GM21390 (cell line): ENCODE measurements around the gene GRIK3.

Experiments
- ATAC-seq: cut with Tn5 transposase; IDR thresholded peaks from one replicate; pipeline ENCODE4 v1.9.1; 2021; ENCODE audit not compliant: unreplicated experiment

Gene GRIK3

DNA sequence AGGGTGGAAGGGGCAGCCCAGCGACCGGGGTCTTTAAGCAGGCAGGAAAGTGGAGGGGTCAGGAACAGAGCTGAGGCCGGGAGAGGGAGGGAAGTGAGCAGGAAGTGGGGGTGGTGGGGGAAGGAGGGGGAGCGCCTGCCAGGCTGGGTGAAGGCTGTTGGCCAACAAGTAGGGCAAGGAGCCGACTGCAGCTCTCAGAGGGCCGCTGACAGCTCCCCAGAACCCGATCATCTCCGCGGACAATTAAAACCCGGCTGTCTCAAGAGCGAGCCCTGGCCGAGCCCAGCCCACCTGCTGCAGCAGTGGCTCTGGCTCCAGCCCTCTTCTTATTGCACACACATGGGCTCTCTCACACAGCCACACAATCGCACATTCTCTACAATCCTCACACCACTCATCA lies 51.6 kb downstream of the GRIK3 start:
- ATAC-seq: no peak

DNA sequence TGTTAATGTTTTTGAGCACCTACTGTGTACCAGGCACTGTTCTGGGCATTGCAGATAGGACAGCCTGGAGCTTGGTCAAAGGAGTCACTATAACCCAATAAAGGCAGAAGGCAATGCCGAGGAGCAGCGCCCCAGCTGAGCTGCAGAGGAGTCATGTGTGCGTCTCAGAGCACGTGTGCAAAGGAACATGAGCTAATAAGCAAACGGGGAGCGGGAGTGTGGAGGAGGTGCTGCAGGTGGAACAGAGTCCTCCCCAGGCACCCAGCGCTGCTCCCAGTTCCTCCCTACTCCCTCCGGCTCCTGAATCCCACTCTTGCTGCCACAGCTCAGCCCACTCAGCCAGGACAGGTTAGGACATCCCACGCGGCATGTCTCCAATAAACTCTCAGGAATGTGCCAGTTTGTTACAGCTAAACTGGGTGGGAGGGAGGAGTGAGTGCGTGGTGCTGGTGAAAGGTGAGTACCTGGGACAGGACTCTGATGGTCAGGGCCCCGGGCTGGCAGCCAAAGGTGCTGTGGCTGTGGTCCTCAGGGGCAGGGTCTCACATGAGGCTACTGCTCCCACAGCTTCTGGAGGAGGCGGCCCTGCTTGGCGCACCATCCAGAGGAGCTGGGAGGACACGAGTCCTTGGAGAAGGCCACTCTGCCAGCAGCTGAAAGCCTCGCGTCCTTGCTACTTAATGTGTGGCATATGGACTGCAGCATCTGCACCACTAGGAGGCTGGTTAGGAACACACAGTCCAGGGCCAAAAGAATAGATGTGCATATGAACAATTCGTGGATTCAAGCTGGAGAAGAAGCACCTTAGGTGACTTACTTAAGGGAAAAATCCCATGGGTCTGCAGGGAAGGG lies 52.3 kb downstream of the GRIK3 start:
- no peak for ATAC-seq

DNA sequence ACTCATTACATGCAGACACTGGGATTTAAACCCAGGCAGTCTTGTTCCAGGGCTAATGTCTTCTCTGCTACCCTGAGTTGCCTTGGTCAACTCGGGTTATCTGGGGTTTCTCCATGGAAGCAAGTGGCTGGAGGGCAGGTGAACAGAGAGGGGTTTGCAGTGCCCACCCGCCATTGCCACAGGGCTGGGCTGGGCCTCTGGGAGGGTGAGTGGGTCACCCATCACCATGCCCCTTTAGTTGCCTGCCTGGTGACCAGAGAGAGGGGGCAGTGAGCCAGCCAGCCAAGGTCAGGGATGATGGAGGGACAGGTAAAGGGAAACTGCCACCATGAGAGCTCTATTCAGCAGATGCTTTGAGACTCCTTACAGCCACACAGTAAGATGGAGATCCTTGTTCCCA lies 53.2 kb downstream of the GRIK3 start:
- no peak for ATAC-seq

DNA sequence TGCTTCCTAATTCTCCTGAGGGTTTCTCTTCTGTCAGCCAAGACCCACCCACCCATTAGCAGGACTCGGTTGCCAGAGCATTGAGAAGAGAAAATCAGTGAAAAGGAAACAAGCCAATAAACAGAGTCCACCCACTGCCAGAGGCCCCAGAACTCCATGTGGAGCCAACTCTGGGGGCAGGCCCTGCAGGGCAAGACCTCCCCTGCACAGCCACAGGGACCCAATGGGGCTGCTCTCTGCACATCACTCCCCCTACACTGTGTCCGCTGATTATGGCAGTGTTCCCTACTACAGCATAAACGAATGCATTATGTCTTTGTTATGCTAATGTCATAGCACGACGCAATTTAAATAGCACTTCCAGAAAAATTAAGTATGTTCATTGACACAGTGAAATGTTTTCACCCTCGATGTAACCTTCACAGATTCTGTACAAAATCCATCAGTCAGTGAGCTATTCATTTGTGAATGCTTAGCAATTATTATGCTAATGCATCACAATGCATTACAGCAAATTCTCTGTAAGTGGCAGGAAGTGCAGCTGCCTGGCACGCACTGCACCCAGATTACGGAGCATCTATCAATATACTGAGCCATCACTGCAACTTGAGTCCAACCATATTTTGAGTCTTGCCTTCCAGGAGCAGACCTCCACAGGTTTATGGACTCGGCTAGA lies 56.4 kb downstream of the GRIK3 start:
- no peak for ATAC-seq

DNA sequence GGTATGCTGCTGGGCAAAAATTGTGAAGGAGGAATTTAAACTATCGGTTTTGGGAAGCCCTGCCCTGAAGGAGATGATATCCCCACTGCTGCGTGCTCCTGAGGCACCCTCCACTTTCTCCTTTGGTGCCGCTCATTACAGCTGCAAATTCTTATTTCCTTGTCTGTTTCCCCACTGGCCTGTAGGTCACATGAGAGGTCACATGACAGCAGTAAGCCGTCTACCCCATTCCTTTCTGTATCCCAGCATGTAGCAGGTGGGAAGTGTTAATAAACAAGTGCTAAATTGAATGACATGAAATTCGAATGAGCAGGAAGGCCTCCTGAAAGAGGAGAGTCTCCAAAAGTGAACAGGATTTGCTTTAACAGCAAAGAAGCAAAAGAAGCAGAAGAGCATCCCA lies 58.7 kb downstream of the GRIK3 start:
- no peak for ATAC-seq

DNA sequence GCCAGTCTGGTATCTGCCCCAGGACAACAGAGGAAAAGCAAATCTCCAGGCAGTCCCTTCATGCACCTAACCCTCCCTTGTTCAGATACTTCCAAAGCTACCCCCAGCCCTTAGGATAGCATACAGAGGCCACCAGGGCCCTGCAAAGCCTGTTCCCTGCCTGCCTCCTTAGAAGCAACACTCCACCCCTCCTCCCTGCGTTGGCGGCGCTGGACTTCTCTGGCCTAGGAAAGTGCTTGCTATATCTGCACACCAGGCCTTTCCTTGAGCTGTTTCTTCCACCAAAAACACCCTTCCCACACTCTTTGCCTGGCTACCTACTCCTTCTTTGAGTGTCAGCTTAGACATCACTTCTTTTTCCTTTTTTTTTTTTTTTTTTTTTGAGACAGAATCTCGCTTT lies 61.3 kb downstream of the GRIK3 start:
- ATAC-seq: no peak

DNA sequence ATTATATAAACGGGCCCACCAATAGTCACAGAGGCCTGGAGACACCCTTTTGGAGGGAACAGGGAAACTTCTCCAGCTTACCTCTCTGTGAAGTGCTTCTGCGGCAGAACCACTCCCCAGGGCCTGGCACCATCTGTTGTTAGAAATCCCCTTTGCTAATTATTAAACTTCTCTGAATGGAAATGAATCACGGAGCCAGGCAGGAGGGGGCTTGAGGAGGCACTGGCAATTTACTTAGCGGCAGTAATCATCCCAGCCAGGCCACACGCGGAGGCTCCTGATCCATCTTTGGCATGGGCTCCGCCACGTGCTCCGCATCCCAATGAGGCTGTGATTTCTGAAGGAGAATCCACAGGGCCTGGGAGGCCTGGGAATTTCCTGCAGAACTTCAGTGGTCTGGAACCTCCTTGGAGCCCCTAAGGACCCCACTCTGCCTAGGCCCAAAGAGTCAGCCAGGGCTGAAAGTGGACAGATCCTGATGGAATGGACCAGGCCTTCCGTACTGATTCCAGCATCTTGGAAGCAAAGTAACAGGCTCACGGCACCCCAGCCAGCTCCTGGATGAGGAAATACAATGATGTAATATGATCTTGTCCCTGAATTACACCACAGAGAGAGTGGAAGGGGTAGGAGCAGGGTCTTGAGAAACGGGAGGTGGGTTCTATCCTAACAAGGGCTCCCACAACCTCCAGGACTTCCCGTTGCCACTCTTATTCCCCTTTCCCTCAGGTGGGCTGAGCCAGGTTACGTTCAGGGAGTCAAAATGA lies 62.3 kb downstream of the GRIK3 start:
- no peak for ATAC-seq

DNA sequence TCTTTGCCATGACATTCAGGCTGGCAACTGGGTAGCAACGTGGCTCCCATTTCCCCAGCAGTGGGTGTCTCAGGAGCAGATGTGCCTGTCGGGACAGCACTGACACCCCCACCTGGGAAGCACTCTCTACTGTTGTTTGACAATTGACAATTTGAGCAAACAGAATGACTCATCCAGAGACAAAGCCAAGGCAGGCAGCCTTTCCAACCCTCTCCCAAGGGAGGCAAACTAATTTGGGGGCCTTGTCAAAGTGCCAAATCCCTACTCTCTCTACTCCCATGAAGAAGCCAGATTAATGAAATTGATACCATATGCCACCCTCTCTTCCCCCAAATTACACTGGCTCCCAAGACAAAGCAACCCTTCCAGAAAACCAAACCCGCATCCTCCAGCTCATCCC lies 65.6 kb downstream of the GRIK3 start:
- ATAC-seq: no peak

DNA sequence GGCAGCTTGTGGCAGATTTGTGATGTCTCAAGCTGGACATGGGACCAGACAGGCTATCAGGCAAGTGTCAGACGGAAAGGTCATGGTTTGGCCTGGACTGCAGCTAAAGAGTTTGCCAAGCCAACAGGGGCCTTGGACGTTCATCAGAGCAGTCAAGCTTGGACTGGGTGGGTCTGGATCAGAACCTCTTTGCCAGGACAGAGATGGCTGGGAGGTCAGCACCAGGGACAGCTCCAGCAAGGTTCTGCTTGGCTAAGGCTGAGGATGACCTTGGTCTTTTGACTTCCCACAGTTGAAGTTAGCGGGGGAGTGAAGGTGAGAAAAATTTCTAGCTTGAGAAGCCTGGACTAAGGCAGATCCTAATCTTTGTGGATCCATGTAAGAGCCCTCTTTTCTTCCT lies 68.1 kb downstream of the GRIK3 start:
- ATAC-seq: no peak

DNA sequence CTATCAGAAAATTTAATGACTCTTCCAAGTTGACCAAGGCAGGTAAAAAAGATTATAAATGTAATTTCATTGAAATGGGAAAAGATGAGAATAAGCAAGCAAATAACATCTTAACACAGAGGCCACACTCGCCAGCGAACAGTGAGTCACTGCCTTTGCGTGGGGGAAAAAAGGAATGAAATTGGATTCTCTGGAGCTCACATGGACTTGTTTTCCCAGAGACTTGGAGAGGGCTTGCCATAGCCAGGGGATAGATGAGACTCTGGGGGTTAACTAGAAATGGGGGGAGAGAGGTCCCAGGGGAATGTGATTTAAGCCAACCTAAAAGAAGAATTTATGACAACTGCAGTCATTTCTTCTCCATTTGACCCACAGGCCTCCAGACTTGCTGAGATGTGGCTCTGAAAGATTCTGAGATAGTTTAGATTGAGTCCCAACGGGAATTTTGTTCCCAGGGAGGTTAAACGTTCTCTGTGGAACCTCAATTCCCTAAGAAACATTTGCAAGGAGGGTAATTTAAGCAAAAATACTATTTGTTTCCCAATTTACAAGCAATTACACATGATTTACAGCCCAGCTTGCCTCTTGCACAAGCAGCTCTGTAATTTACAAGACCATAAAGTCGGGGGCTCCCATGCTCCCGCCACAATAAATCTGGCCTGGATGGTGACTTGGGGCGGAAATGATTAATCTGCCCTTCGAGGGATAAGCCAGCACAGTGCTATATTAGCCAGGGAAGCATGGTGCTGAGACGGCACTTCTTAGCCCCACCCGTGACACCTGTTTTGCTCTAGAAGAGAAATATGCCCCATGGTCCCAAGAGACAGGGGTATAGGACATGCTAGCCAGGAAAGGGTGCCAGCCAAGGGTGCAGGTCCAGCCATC lies 68.8 kb downstream of the GRIK3 start:
- ATAC-seq: no peak

DNA sequence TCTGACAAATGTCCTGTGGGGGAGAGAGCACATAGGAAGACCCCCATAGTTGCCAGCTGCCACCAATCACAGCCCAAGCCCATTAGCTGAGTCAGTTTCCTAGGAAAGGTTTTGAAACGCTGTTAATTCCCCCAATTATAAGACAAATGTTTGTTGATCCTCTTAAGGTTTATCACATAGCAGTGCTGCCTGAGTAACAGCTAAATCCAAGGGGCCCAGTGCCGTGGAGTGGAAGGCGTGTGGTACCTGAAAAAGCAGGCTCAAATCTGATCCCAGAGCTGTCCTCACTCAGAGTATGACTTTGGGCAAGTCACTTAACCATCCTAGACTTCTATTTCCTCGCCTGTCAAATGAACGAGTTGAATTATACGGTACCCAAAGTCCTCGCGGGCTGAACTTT lies 69.5 kb downstream of the GRIK3 start:
- ATAC-seq: no peak

DNA sequence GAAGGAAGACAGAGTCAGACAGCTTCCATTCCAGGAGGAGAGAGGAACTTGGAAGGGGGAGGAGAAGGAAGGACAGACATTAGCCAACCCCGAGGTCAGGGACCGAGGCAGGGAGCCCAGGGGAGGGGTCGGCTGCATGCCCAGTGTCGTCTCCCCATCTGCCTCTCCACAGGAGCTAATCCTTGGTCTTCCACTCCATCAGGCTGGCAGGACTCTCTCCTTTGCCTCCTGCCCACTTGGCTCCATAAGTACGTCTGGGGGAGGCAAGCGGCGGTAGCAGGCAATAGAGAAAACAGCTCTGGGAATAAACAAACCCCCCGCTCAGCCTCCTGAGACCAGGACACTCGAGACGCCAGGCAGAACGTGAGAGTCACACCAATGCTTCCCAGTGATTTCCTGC lies 71.3 kb downstream of the GRIK3 start:
- no peak for ATAC-seq

DNA sequence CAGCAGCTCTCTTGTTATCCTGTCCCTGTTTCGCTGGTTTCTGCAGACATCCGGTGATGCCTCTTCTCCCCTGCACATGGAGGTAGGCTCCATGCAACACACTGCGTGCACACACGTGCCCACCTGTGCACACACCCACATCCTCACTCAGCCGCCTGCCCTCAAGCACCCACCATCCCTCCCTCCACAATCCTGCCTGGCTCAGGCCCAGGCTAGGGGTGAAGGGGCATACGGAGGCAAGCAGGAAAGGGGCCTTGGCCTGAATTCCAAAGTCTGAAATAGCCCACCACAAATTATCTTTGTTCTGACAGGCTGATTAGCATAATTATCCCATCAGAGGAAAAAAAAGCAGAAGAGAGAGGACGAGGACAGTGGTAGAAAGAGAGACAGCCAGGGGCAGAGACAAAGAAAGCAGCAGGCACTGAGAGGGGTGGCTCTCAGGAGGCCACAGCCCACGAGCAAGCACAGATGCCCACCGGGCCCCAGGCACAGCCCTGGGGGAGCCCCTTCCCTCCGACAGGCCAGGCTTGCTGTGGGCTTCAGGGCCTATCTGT lies 73.2 kb downstream of the GRIK3 start:
- no peak for ATAC-seq

DNA sequence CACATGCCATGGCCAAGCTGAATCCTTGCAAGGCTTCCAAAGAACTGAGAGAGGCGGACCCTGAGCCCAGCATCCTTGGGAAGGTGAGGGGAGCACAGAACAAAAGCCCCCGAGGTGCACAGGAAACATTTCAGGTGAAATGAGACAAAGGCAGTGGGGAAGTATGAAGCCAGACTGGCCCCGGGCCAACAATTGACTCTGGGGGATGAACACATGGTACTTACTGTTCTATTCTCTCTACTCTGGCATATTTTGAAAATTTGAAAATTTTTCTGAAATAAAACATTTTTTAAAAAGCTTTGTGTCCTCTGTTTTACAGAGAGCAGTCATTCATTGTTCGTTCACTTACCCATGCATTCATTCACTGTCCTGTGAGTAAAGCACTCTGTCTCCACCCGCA lies 77.7 kb downstream of the GRIK3 start:
- no peak for ATAC-seq

DNA sequence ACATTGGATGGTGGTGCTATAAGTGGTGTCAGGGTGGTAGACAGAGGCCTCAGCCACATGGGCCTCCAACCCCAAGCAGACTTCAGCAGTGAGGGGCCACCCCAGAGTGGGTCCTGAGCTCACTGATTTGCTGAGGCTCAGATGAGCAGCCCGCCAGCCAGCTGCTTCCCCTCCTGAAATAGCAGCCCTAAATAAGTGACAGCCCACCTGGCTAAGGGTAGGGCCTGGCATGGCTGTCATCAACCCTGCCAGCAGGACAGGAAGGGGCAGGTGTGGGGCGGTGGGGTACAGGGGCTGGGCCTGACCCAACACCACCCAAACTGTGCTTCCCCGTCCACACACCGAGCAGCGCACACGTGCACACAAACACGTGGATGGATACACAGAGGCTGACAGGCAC lies 79.3 kb downstream of the GRIK3 start:
- ATAC-seq: no peak

DNA sequence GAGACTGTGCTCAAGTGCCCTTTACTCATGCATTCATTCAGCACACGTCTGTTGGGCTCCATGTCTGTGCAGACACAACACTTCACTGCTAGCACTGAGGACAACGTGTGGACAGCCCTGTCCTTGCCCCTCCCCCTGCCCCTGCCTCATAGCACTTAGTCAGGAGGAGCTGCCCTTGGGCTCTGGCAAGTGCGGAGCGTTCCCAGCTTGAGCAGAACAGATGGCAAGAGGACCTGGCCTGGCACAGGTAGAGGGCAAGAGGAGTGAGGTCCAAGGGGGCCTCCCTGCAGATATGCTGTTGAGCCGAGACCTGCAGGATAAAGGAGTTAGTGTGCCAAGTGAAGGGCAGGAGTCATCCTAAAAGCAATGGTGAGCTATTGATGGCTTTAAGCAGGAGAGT lies 81.3 kb downstream of the GRIK3 start:
- no peak for ATAC-seq

DNA sequence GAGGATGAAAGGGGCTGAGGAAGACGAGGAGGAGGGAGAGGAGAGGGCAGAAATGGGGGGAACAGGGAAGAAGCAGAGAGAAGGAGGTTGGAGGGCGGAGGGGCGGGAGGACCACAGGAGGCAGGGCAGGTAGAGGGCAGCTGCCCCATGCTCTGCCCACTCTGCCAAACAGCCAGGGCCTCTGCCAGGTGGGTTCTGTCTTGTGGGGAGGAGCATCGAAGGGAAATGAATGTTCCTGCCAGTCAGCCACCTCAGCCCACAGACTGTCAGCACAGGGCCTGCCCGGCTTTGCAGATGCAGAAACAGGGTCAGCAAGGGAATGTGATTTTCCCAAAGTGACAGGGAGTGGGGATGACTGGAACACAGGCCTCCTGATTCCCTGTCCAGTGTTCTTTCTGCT lies 82.6 kb downstream of the GRIK3 start:
- no peak for ATAC-seq

DNA sequence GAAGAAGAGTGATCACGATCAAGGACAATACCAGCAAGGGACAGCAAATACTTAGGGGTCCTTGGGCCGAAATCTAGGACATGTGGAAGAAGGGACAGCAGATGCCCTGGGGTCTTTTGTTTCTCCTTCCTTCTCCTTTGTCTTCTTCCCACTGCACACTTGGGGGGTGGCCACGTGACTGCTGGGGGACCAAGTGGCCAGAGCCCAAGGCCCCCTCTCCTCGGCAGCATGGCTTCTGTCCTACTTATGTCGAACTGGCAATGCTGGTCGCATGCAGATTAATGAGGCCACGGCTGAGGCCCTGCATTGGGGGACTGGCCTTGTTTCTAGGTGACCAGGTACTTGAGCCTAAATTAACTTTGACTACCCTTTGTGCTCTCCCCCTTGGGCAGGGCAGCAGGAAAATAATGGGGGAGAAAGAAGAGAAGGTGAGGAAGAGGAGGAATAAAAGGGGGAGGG lies 83.0 kb downstream of the GRIK3 start:
- ATAC-seq: no peak

DNA sequence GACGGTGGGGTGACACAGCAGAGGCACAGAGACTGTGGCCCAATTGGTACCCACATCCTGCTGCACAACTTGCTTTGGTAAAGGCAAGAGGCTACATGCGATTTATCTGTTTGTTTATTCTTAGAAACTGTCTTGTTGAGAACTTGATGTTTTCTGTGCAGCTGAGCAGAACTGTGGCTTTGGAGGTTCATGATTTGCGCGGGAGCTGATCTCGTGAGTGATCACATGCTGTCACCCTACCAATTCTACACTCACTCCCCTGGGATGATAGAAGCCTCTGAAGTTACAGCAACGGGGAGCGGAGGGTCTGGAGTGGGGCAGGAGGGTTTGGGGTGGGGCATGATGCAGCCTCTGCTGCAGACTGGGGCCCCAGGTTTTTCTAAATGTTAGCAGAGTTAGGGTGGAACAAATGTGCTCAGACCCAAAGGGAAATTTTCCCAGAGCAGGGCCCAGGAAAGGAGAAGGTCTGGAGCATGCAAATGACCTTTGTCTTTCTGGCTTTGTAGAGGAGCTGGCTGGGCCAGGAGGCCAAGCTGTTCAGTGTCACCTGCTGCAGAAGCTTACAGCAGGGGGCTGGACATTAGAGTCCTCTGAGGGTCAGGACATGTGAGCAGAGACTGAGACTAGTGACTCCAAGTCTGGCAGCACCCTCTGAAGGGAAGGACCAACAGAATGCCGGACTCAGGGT lies 83.6 kb downstream of the GRIK3 start:
- ATAC-seq: no peak

DNA sequence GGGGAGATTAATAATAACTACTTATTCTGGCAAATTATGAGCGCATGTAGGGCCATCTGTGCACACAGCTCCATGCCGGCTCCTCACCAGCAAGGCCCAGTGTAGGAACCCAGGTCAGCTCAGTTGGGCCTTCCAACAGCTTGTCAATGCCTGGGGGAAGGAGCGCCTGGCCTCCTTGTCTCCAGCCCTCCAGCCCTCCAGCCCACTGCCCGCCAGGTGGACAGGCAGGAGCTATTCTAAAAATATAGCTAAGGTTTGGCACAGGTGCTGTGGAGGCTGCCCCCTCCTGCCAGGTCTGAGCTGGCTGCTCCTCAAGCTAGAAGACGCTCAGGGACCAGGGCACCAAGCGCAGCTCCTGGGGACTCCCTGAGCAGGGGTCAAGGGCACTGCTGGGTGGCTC lies 85.7 kb downstream of the GRIK3 start:
- ATAC-seq: no peak
